Measurements from ENCODE around the gene CCDC85C.
A peak's percentile ranks its signal among the peaks of the same experiment; 100 is the strongest.

Gene CCDC85C

GRCh38 chr14:99507860-99508640 lies 96.0 kb downstream of the CCDC85C start:
- H3K4me3 ChIP-seq (ENCODE audit: low read depth, low read length): no peak overlapping the region
- no peak for DNase-seq (ENCODE audit: low read depth)

- no peak for DNase-seq (ENCODE audit: low read depth)
- no peak overlapping the region for H3K4me3 ChIP-seq (ENCODE audit: low read depth, low read length)
These were observed 97.7 kb downstream of the CCDC85C start for GRCh38 chr14:99506276-99506675.

- no peak for DNase-seq (ENCODE audit: low read depth)
- no peak overlapping the region for H3K4me3 ChIP-seq (ENCODE audit: low read depth, low read length)
These were observed 98.9 kb downstream of the CCDC85C start for GRCh38 chr14:99505089-99505488.

GRCh38 chr14:99503848-99504453 lies 100.1 kb downstream of the CCDC85C start:
- no peak for DNase-seq (ENCODE audit: low read depth)
- H3K4me3 ChIP-seq (ENCODE audit: low read depth, low read length): no peak overlapping the region

GRCh38 chr14:99502989-99503421 lies 101.0 kb downstream of the CCDC85C start:
- H3K4me3 ChIP-seq (ENCODE audit: low read depth, low read length): no peak overlapping the region
- DNase-seq (ENCODE audit: low read depth): no peak

- no peak for DNase-seq (ENCODE audit: low read depth)
- no peak overlapping the region for H3K4me3 ChIP-seq (ENCODE audit: low read depth, low read length)
These were observed 106.1 kb downstream of the CCDC85C start for GRCh38 chr14:99497894-99498293.

GRCh38 chr14:99497341-99497740 lies 106.7 kb downstream of the CCDC85C start:
- DNase-seq (ENCODE audit: low read depth): no peak
- no peak overlapping the region for H3K4me3 ChIP-seq (ENCODE audit: low read depth, low read length)

GRCh38 chr14:99484106-99484505 lies 119.9 kb downstream of the CCDC85C start:
- DNase-seq (ENCODE audit: low read depth): no peak
- H3K4me3 ChIP-seq (ENCODE audit: low read depth, low read length): no peak overlapping the region

GRCh38 chr14:99481745-99482099 lies 122.3 kb downstream of the CCDC85C start:
- H3K4me3 ChIP-seq (ENCODE audit: low read depth, low read length): peak overlapping the region; percentile 100
- no peak for DNase-seq (ENCODE audit: low read depth)

GRCh38 chr14:99480917-99481744 lies 122.9 kb downstream of the CCDC85C start, which contains the start of gene CCNK:
CCNK (plus strand) TSS chr14:99481409; CDS start chr14:99492678, 11,269 bp downstream.
- DNase-seq (ENCODE audit: low read depth): peak; percentile 99
- peak within 1 kb of the TSS; percentile 100 for H3K4me3 ChIP-seq (ENCODE audit: low read depth, low read length)

- H3K4me3 ChIP-seq (ENCODE audit: low read depth, low read length): peak within 1 kb of the TSS; percentile 100
- peak; percentile 27 for DNase-seq (ENCODE audit: low read depth)
These were observed 123.8 kb downstream of the CCDC85C start, which contains the start of gene SETD3 for GRCh38 chr14:99479906-99480869. SETD3 (minus strand) TSS chr14:99480859; CDS start chr14:99465805, 15,054 bp downstream.

- H3K4me3 ChIP-seq (ENCODE audit: low read depth, low read length): peak overlapping the region; percentile 78
- no peak for DNase-seq (ENCODE audit: low read depth)
These were observed 124.7 kb downstream of the CCDC85C start for GRCh38 chr14:99479160-99479905.

- H3K4me3 ChIP-seq (ENCODE audit: low read depth, low read length): no peak overlapping the region
- no peak for DNase-seq (ENCODE audit: low read depth)
These were observed 125.9 kb downstream of the CCDC85C start for GRCh38 chr14:99478128-99478527.

GRCh38 chr14:99476864-99477263 lies 127.1 kb downstream of the CCDC85C start:
- no peak overlapping the region for H3K4me3 ChIP-seq (ENCODE audit: low read depth, low read length)
- no peak for DNase-seq (ENCODE audit: low read depth)

- no peak for DNase-seq (ENCODE audit: low read depth)
These were observed 128.3 kb downstream of the CCDC85C start for GRCh38 chr14:99475660-99476059.

GRCh38 chr14:99475179-99475578 lies 128.8 kb downstream of the CCDC85C start:
- DNase-seq (ENCODE audit: low read depth): no peak
- no peak overlapping the region for H3K4me3 ChIP-seq (ENCODE audit: low read depth, low read length)

More at GRCh38 chr14:99475660-99476059, 128.3 kb downstream of the CCDC85C start:
- no peak overlapping the region for H3K4me3 ChIP-seq (ENCODE audit: low read depth, low read length)

- no peak for DNase-seq (ENCODE audit: low read depth)
- no peak overlapping the region for H3K4me3 ChIP-seq (ENCODE audit: low read depth, low read length)
These were observed 130.5 kb downstream of the CCDC85C start for GRCh38 chr14:99473458-99473857.

GRCh38 chr14:99472937-99473336 lies 131.1 kb downstream of the CCDC85C start:
- DNase-seq (ENCODE audit: low read depth): no peak
- no peak overlapping the region for H3K4me3 ChIP-seq (ENCODE audit: low read depth, low read length)
